Measurements from ENCODE around the gene NAT9. TPM values are rescaled to one million over a fixed set of nuclear protein-coding genes. Genes with fewer than 3 reads are reported as not detected.
A peak's percentile ranks its signal among the peaks of the same experiment; 100 is the strongest.

NAT9 gene
- polyA plus RNA-seq, 2 of the 4 experiments (the other 2 are of a cell fraction) = 43.4 to 71.4 TPM

DNA sequence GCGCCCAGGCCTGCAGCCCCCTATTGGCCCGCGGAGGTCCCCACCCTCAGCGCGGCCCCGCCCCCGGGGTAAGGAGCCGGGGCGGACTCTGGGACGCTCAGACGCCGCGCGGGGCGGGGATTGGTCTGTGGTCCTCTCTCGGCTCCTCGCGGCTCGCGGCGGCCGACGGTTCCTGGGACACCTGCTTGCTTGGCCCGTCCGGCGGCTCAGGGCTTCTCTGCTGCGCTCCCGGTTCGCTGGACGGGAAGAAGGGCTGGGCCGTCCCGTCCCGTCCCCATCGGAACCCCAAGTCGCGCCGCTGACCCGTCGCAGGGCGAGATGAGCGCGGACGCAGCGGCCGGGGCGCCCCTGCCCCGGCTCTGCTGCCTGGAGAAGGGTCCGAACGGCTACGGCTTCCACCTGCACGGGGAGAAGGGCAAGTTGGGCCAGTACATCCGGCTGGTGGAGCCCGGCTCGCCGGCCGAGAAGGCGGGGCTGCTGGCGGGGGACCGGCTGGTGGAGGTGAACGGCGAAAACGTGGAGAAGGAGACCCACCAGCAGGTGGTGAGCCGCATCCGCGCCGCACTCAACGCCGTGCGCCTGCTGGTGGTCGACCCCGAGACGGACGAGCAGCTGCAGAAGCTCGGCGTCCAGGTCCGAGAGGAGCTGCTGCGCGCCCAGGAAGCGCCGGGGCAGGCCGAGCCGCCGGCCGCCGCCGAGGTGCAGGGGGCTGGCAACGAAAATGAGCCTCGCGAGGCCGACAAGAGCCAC, 27.4 kb downstream of the NAT9 start, which contains the start of gene NHERF1 (continued):
- no peak for TF ChIP-seq NPAS2 (CRISPR knock-in tag; IDR thresholded peaks at IDR 0.05; ENCODE audit: borderline replicate concordance)
- no peak for TF ChIP-seq JUNB (IDR thresholded peaks at IDR 0.05)
- no peak for TF ChIP-seq RCOR1 (IDR thresholded peaks at IDR 0.05; ENCODE audit: low read depth, low read length)
- no peak for TF ChIP-seq HOXB5 (CRISPR knock-in tag; IDR thresholded peaks at IDR 0.05)
- no peak for TF ChIP-seq ZNF302 (CRISPR knock-in tag; IDR thresholded peaks at IDR 0.05)
- TF ChIP-seq ZC3H11A (IDR thresholded peaks at IDR 0.05) = no peak
- no peak for TF ChIP-seq EHMT2 (IDR thresholded peaks at IDR 0.05; ENCODE audit: low read depth)
- TF ChIP-seq EP300 (IDR thresholded peaks at IDR 0.05) = no peak
- TF ChIP-seq HEYL (CRISPR knock-in tag; IDR thresholded peaks at IDR 0.05) = no peak
- no peak for TF ChIP-seq NR3C1 (IDR thresholded peaks at IDR 0.05)
- no peak for TF ChIP-seq ZFP36 (IDR thresholded peaks at IDR 0.05; ENCODE audit: borderline replicate concordance, partially characterized antibody)
- peak; percentile 72 to 84; a peak in 3 of 5 replicates for TF ChIP-seq JUN (IDR thresholded peaks at IDR 0.05)
- TF ChIP-seq, protein P1, sequence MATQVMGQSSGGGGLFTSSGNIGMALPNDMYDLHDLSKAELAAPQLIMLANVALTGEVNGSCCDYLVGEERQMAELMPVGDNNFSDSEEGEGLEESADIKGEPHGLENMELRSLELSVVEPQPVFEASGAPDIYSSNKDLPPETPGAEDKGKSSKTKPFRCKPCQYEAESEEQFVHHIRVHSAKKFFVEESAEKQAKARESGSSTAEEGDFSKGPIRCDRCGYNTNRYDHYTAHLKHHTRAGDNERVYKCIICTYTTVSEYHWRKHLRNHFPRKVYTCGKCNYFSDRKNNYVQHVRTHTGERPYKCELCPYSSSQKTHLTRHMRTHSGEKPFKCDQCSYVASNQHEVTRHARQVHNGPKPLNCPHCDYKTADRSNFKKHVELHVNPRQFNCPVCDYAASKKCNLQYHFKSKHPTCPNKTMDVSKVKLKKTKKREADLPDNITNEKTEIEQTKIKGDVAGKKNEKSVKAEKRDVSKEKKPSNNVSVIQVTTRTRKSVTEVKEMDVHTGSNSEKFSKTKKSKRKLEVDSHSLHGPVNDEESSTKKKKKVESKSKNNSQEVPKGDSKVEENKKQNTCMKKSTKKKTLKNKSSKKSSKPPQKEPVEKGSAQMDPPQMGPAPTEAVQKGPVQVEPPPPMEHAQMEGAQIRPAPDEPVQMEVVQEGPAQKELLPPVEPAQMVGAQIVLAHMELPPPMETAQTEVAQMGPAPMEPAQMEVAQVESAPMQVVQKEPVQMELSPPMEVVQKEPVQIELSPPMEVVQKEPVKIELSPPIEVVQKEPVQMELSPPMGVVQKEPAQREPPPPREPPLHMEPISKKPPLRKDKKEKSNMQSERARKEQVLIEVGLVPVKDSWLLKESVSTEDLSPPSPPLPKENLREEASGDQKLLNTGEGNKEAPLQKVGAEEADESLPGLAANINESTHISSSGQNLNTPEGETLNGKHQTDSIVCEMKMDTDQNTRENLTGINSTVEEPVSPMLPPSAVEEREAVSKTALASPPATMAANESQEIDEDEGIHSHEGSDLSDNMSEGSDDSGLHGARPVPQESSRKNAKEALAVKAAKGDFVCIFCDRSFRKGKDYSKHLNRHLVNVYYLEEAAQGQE (IDR thresholded peaks at IDR 0.05) = no peak
- peak in 1 of 2 experiments; percentile 36; a peak in 1 of 5 replicates for TF ChIP-seq RAD21 (conservative IDR thresholded peaks at IDR 0.05 in 1 of 2, IDR thresholded peaks at IDR 0.05 in 1 of 2)
- no peak for TF ChIP-seq ESRRA (IDR thresholded peaks at IDR 0.05; ENCODE audit: borderline replicate concordance, low read length)
- TF ChIP-seq, protein P2, sequence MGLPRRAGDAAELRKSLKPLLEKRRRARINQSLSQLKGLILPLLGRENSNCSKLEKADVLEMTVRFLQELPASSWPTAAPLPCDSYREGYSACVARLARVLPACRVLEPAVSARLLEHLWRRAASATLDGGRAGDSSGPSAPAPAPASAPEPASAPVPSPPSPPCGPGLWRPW (IDR thresholded peaks at IDR 0.05) = no peak
- TF ChIP-seq RFX5 (IDR thresholded peaks at IDR 0.05) = no peak
- no peak for TF ChIP-seq POLR2AphosphoS2 (conservative IDR thresholded peaks at IDR 0.05; ENCODE audit: low read length)
- no peak for TF ChIP-seq ZSCAN20 (CRISPR knock-in tag; IDR thresholded peaks at IDR 0.05)
- TF ChIP-seq TP53 (CRISPR knock-in tag; IDR thresholded peaks at IDR 0.05) = no peak; the same call in 1 of the 2 replicates
- peak; percentile 84; the same call in 1 of the 2 replicates for TF ChIP-seq RNF2 (IDR thresholded peaks at IDR 0.05; ENCODE audit: borderline replicate concordance, low read depth)
- no peak for TF ChIP-seq CBX8 (IDR thresholded peaks at IDR 0.05)

DNA sequence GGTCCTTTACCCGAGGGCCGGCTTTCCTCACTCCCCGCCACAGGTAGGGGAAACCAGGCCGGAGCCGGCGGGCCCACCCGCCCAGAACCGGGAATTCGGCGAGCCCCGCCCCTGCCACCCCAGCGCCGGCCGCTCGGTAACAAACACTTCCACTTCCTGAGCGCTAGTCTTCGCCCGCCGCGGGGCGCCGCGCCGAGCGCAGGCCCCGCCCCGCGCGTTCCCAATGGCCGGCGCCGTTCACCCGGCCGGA, 27.9 kb downstream of the NAT9 start:
- Histone ChIP-seq H3K9me3 (no peaks in the 10 kb centered on the region), H3K4me2 (peak overlapping the region; percentile 90), H3K4me3 (peak overlapping the region; percentile 76), H3K27ac (peak overlapping the region; percentile 70 to 88), H3K4me1 (peaks cover 30% of the 10 kb centered on the region)
- no peak for TF ChIP-seq FOXS1 (CRISPR knock-in tag; IDR thresholded peaks at IDR 0.05)
- no peak for TF ChIP-seq EHMT2 (IDR thresholded peaks at IDR 0.05; ENCODE audit: low read depth)
- no peak for TF ChIP-seq HEYL (CRISPR knock-in tag; IDR thresholded peaks at IDR 0.05)
- no peak for TF ChIP-seq TFCP2L1 (CRISPR knock-in tag; IDR thresholded peaks at IDR 0.05)
- TF ChIP-seq, protein P3, sequence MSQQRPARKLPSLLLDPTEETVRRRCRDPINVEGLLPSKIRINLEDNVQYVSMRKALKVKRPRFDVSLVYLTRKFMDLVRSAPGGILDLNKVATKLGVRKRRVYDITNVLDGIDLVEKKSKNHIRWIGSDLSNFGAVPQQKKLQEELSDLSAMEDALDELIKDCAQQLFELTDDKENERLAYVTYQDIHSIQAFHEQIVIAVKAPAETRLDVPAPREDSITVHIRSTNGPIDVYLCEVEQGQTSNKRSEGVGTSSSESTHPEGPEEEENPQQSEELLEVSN (IDR thresholded peaks at IDR 0.05; ENCODE audit: borderline replicate concordance, low read depth) = no peak
- TF ChIP-seq HOXA7 (CRISPR knock-in tag; IDR thresholded peaks at IDR 0.05) = no peak
- TF ChIP-seq RAD21 (conservative IDR thresholded peaks at IDR 0.05 in 1 of 2, IDR thresholded peaks at IDR 0.05 in 1 of 2) = no peak
- POLR2A ChIA-PET = interaction anchor here (0.6 to 1.0 kb wide), 4 partner anchors 12 to 109 kb away, joined by 3 to 4 read pairs (median 3); partner anchors contain the start of gene RAB37
- CTCF ChIA-PET = interaction anchor here (0.7 to 21.5 kb wide), 6 partner anchors 12 to 685 kb away, joined by 3 to 705 read pairs (median 68); partner anchors contain the start of genes NAT9 and RAB37
- no peak for ATAC-seq
- under 1% methylated on average over 29 of the region's 34 CpGs for WGBS (ENCODE audit: missing lambda C conversion rate)
- DNase-seq (ENCODE audit: low read depth in 1 of 2, low spot score in 1 of 2) = peak in 1 of 2 experiments; percentile 93
- FAIRE-seq = no peak

All from A549 (cell line).